Body of pancreas (tissue), 4 donors: ENCODE data around the gene ASB15. TPM values are rescaled to one million over a fixed set of nuclear protein-coding genes. Genes with fewer than 3 reads are reported as not detected.

Source experiments
- ATAC-seq: fragments of 150-250 bp; one replicate; pipeline ENCODE4 v1.9.1; 2016
- DNase-seq, 4 donors: peaks; one replicate each; pipeline ENCODE4 v3.0.0-alpha.2; 2019
- H3K27ac ChIP-seq, 4 donors: fragments of 200-600 bp; sonication (generic); 1 replicate in 3 of 4; 2 replicates in 1 of 4; pipeline versions ENCODE4 v1.5.1 to v1.6.1; 2016 to 2019; ENCODE audit warnings: mild to moderate bottlenecking in 1 of 4, mixed read lengths in 1 of 4, moderate library complexity in 1 of 4
- H3K27me3 ChIP-seq, 2 donors: fragments of 200-600 bp; sonication (generic); one replicate each; pipeline ENCODE4 v1.6.0; 2016; ENCODE audit warnings: mild to moderate bottlenecking in 1 of 2
- H3K36me3 ChIP-seq, 2 donors: fragments of 200-600 bp; sonication (generic); replicated peaks in 1 of 2; 2 replicates each; pipeline ENCODE4 v1.5.1; 2016; ENCODE audit warnings: low read depth in 2 of 2; ENCODE audit not compliant: insufficient read depth in 1 of 2
- H3K4me1 ChIP-seq: fragments of 200-600 bp; sonication (generic); one replicate; pipeline ENCODE4 v1.6.0; 2016
- H3K4me3 ChIP-seq, 2 donors: fragments of 200-600 bp; sonication (generic); 1 replicate in 1 of 2; 2 replicates in 1 of 2; pipeline ENCODE4 v1.5.1; 2016 to 2019
- H3K9me3 ChIP-seq, 3 donors: fragments of 200-600 bp; sonication (generic); 1 replicate in 2 of 3; 2 replicates in 1 of 3; pipeline ENCODE4 v1.5.1; 2016
- CTCF ChIP-seq, 7 experiments: fragments of 450-650 bp in 4 of 7; fragments of 200-600 bp in 3 of 7; sonication (generic) in 3 of 7; IDR thresholded peaks; one replicate each; pipeline ENCODE4 v1.5.1; 2016 to 2019; ENCODE audit warnings: antibody characterized with exemption in 7 of 7
- POLR2A ChIP-seq, 3 donors: fragments of 450-650 bp; IDR thresholded peaks; one replicate each; pipeline ENCODE4 v1.6.1; 2016; ENCODE audit warnings: antibody characterized with exemption in 3 of 3, mild to moderate bottlenecking in 2 of 3
- WGBS, 2 donors: methylation state at CpG; one replicate each; pipeline ENCODE4 v1.1.5; 2017; 5-methylcytosine and 5-hydroxymethylcytosine counted together
- intact Hi-C: fragments of 100-400 bp; cut with DNase I; formaldehyde crosslinking; loops from one replicate; pipeline ENCODE4 v1.15.1; 2023
- total RNA-seq, 2 donors: library from RNA; depleted of rRNA; stranded (reverse); fragments of >200 nt; gene quantifications; one replicate each; pipeline ENCODE4 v1.1.0, GENCODE V29; 2016

The ASB15 gene
- total RNA-seq, 2 donors from 2014 or later = not detected

DNA sequence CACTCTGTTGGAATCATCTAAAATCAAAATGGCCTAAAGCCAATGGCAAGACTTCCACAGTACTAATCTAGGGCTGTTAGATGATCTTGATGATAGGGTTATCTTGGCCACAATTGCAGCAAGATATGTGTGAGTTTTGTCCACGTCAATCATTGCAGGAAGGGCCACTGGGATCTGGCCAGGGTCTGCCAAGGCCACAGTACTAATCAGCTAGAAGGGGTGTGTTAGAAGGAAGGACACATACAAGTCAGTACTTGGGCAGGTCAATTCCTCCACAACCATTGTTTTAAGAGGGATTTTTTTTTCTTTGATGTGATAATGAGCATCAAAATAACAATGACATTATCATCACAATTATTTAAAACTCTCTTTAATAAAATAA is 55.7 kb downstream of the ASB15 start:
- Histone ChIP-seq H3K9me3 (no peaks in the 10 kb centered on the region), H3K4me1 (no peaks in the 10 kb centered on the region), H3K36me3 (no peaks in the 10 kb centered on the region), H3K27ac (no peak overlapping the region), H3K27me3 (no peaks in the 10 kb centered on the region), H3K4me3 (no peak overlapping the region)
- intact Hi-C loops = no loop called here
- no peak for DNase-seq
- TF ChIP-seq POLR2A (IDR thresholded peaks at IDR 0.05) (no peak), CTCF (IDR thresholded peaks at IDR 0.05) (no peak)
- ATAC-seq = no peak
- WGBS, 2 donors = 47 to 50% methylated on average over 1 of the region's 1 CpG

DNA sequence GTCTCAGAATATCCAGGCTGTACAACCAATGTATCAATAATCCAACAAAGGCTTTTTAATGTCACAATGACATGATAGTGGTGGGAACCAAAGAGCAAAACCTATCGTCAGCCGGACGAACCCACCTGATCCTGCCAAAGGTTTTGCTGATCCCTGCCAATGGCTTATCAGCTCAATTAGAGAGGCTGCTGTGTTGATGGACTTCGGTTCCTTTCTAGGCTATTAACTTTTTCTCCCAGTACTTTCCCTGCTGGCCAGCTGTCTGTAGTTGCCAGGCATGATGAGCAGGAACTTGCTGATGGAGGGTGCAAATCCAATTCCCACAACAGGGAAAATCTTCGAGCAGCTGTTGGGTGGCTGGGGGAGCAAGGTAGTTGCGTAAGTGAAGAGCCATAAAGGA is 56.4 kb downstream of the ASB15 start:
- Histone ChIP-seq H3K4me3 (no peak overlapping the region), H3K27me3 (no peaks in the 10 kb centered on the region), H3K4me1 (no peaks in the 10 kb centered on the region), H3K9me3 (no peaks in the 10 kb centered on the region), H3K36me3 (no peaks in the 10 kb centered on the region), H3K27ac (no peak overlapping the region)
- TF ChIP-seq CTCF (IDR thresholded peaks at IDR 0.05) = no peak
- no peak for TF ChIP-seq POLR2A (IDR thresholded peaks at IDR 0.05)
- WGBS, 2 donors = 74 to 76% methylated on average over 6 of the region's 6 CpGs
- no peak for DNase-seq
- ATAC-seq = no peak
- intact Hi-C loops = no loop called here

- Histone ChIP-seq H3K27ac (no peak overlapping the region), H3K4me1 (peaks cover 2% of the 10 kb centered on the region), H3K9me3 (no peaks in the 10 kb centered on the region), H3K36me3 (no peaks in the 10 kb centered on the region), H3K4me3 (no peak overlapping the region), H3K27me3 (no peaks in the 10 kb centered on the region)
- intact Hi-C loops = no loop called here
- WGBS, 2 donors = 65 to 75% methylated on average over 8 of the region's 8 CpGs
- no peak for TF ChIP-seq CTCF (IDR thresholded peaks at IDR 0.05)
- TF ChIP-seq POLR2A (IDR thresholded peaks at IDR 0.05) = no peak
- DNase-seq = no peak
- no peak for ATAC-seq
Measured at GRCh38 chr7:123660514-123661354, 59.1 kb downstream of the ASB15 start.

DNA sequence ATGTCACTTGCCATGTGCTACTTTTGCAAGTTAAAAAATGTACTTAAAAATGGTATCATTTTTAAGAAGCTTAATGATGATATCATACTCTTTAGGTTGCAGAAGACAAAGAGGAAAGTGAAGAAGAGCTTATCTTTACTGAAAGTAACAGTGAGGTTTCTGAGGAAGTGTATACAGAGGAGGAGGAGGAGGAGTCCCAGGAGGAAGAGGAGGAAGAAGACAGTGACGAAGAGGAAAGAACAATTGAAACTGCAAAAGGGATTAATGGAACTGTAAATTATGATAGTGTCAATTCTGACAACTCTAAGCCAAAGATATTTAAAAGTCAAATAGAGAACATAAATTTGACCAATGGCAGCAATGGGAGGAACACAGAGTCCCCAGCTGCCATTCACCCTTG is 60.1 kb downstream of the ASB15 start:
- H3K27me3 ChIP-seq = no peaks in the 10 kb centered on the region
- DNase-seq (no peak), ATAC-seq (no peak)
- peaks cover 7% of the 10 kb centered on the region for H3K4me1 ChIP-seq
- no peak for TF ChIP-seq CTCF (IDR thresholded peaks at IDR 0.05)
- no peak for TF ChIP-seq POLR2A (IDR thresholded peaks at IDR 0.05)
- no peaks in the 10 kb centered on the region for H3K36me3 ChIP-seq
- H3K27ac ChIP-seq = no peak overlapping the region
- 67 to 89% methylated on average over 1 of the region's 1 CpG for WGBS, 2 donors
- no peaks in the 10 kb centered on the region for H3K9me3 ChIP-seq
- H3K4me3 ChIP-seq = no peak overlapping the region
- intact Hi-C loops = no loop called here

DNA sequence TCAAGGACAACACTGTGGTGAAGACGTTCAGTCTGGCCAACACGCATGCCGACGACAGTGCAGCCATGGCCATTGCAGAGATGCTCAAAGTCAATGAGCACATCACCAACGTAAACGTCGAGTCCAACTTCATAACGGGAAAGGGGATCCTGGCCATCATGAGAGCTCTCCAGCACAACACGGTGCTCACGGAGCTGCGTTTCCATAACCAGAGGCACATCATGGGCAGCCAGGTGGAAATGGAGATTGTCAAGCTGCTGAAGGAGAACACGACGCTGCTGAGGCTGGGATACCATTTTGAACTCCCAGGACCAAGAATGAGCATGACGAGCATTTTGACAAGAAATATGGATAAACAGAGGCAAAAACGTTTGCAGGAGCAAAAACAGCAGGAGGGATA is 60.7 kb downstream of the ASB15 start:
- TF ChIP-seq CTCF (IDR thresholded peaks at IDR 0.05) (no peak), POLR2A (IDR thresholded peaks at IDR 0.05) (no peak)
- Histone ChIP-seq H3K36me3 (no peaks in the 10 kb centered on the region), H3K4me1 (peaks cover 7% of the 10 kb centered on the region), H3K9me3 (no peaks in the 10 kb centered on the region), H3K27me3 (no peaks in the 10 kb centered on the region), H3K4me3 (no peak overlapping the region), H3K27ac (no peak overlapping the region)
- DNase-seq (no peak), ATAC-seq (no peak)
- WGBS, 2 donors = 85 to 86% methylated on average over 15 of the region's 15 CpGs
- intact Hi-C loops = no loop called here
